Measurements from ENCODE around the gene KRTAP4-2.

Gene KRTAP4-2

DNA sequence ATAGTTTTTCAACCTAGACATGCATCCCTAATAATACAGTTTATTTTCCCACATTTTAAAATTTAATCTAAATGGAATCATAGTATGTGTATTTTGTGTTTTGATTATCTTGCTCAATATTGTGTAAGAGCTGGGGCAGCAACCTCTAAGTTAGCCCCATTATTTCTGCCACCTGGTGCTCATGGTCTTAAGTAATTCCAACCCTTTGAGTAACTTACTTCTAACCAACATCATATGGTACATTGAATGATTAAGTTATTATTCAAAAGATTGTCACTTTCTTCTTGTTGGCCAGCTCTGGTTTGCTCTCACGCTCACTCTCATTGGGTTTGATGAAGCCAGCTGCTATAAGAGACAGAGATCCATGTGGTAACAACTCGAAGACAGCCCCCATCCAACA is 6.1 kb downstream of the KRTAP4-2 start:
- ATAC-seq = no peak
- TF ChIP-seq TCF4 (CRISPR knock-in tag; IDR thresholded peaks at IDR 0.05; ENCODE audit: borderline replicate concordance) (no peak), RARB (CRISPR knock-in tag; IDR thresholded peaks at IDR 0.05) (no peak), ZNF70 (CRISPR knock-in tag; IDR thresholded peaks at IDR 0.05) (no peak), ZC3H10 (CRISPR knock-in tag; IDR thresholded peaks at IDR 0.05) (no peak), PPARA (CRISPR knock-in tag; IDR thresholded peaks at IDR 0.05; ENCODE audit: borderline replicate concordance) (no peak), ESRRG (CRISPR knock-in tag; IDR thresholded peaks at IDR 0.05) (no peak), BACH2 (CRISPR knock-in tag; IDR thresholded peaks at IDR 0.05; ENCODE audit: borderline replicate concordance) (no peak), ZFP30 (CRISPR knock-in tag; IDR thresholded peaks at IDR 0.05) (no peak), ZNF8 (CRISPR knock-in tag; IDR thresholded peaks at IDR 0.05) (no peak)
- TF ChIP-seq, protein P1, sequence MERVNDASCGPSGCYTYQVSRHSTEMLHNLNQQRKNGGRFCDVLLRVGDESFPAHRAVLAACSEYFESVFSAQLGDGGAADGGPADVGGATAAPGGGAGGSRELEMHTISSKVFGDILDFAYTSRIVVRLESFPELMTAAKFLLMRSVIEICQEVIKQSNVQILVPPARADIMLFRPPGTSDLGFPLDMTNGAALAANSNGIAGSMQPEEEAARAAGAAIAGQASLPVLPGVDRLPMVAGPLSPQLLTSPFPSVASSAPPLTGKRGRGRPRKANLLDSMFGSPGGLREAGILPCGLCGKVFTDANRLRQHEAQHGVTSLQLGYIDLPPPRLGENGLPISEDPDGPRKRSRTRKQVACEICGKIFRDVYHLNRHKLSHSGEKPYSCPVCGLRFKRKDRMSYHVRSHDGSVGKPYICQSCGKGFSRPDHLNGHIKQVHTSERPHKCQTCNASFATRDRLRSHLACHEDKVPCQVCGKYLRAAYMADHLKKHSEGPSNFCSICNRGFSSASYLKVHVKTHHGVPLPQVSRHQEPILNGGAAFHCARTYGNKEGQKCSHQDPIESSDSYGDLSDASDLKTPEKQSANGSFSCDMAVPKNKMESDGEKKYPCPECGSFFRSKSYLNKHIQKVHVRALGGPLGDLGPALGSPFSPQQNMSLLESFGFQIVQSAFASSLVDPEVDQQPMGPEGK (CRISPR knock-in tag; IDR thresholded peaks at IDR 0.05; ENCODE audit: borderline replicate concordance) = no peak
- TF ChIP-seq, protein P2, sequence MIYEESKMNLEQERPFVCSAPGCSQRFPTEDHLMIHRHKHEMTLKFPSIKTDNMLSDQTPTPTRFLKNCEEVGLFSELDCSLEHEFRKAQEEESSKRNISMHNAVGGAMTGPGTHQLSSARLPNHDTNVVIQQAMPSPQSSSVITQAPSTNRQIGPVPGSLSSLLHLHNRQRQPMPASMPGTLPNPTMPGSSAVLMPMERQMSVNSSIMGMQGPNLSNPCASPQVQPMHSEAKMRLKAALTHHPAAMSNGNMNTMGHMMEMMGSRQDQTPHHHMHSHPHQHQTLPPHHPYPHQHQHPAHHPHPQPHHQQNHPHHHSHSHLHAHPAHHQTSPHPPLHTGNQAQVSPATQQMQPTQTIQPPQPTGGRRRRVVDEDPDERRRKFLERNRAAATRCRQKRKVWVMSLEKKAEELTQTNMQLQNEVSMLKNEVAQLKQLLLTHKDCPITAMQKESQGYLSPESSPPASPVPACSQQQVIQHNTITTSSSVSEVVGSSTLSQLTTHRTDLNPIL (CRISPR knock-in tag; IDR thresholded peaks at IDR 0.05; ENCODE audit: low read depth) = no peak
- TF ChIP-seq, protein P3, sequence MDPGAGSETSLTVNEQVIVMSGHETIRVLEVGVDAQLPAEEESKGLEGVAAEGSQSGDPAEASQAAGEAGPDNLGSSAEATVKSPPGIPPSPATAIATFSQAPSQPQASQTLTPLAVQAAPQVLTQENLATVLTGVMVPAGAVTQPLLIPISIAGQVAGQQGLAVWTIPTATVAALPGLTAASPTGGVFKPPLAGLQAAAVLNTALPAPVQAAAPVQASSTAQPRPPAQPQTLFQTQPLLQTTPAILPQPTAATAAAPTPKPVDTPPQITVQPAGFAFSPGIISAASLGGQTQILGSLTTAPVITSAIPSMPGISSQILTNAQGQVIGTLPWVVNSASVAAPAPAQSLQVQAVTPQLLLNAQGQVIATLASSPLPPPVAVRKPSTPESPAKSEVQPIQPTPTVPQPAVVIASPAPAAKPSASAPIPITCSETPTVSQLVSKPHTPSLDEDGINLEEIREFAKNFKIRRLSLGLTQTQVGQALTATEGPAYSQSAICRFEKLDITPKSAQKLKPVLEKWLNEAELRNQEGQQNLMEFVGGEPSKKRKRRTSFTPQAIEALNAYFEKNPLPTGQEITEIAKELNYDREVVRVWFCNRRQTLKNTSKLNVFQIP (CRISPR knock-in tag; IDR thresholded peaks at IDR 0.05; ENCODE audit: borderline replicate concordance, low read depth) = no peak

DNA sequence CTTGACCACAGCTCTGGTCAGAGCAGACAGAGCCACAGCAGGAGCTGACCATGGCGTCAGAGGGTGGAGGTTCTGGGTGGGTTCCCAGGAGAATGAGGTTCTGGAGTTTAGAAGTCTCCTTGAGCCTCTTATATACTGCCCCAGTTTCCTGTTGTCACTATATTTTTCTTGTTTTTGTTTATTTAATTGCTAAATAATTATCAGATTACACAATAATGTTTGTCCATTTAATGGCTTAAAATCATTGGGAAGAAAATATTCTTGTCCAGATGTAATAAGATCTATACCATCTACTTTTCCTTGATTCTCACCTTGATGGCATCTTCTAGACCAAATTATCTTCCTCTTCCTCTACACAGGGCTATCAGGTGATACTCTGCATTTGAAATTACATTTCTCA is 9.9 kb downstream of the KRTAP4-2 start, which contains the start of gene KRTAP4-3:
Gene KRTAP4-3 (minus strand): TSS at position 101 of the 400 bp plus-strand sequence. CDS start 49 bp downstream, at position 52.
- ATAC-seq = no peak
- TF ChIP-seq ZNF70 (CRISPR knock-in tag; IDR thresholded peaks at IDR 0.05) (no peak), OSR1 (CRISPR knock-in tag; IDR thresholded peaks at IDR 0.05) (no peak), ZC3H10 (CRISPR knock-in tag; IDR thresholded peaks at IDR 0.05) (no peak), ZFP3 (CRISPR knock-in tag; IDR thresholded peaks at IDR 0.05) (no peak), ARNTL (CRISPR knock-in tag; IDR thresholded peaks at IDR 0.05; ENCODE audit: borderline replicate concordance, low read depth) (no peak), GLIS3 (CRISPR knock-in tag; IDR thresholded peaks at IDR 0.05) (no peak), TOX (CRISPR knock-in tag; IDR thresholded peaks at IDR 0.05; ENCODE audit: borderline replicate concordance) (no peak), ZNF8 (CRISPR knock-in tag; IDR thresholded peaks at IDR 0.05) (no peak), BACH2 (CRISPR knock-in tag; IDR thresholded peaks at IDR 0.05; ENCODE audit: borderline replicate concordance) (no peak), ISL1 (CRISPR knock-in tag; IDR thresholded peaks at IDR 0.05) (no peak), RARB (CRISPR knock-in tag; IDR thresholded peaks at IDR 0.05) (no peak), TCF4 (CRISPR knock-in tag; IDR thresholded peaks at IDR 0.05; ENCODE audit: borderline replicate concordance) (no peak)
- TF ChIP-seq, protein P1 (CRISPR knock-in tag; IDR thresholded peaks at IDR 0.05; ENCODE audit: borderline replicate concordance) = no peak
- TF ChIP-seq, protein P2 (CRISPR knock-in tag; IDR thresholded peaks at IDR 0.05; ENCODE audit: low read depth) = no peak
- TF ChIP-seq, protein P4, sequence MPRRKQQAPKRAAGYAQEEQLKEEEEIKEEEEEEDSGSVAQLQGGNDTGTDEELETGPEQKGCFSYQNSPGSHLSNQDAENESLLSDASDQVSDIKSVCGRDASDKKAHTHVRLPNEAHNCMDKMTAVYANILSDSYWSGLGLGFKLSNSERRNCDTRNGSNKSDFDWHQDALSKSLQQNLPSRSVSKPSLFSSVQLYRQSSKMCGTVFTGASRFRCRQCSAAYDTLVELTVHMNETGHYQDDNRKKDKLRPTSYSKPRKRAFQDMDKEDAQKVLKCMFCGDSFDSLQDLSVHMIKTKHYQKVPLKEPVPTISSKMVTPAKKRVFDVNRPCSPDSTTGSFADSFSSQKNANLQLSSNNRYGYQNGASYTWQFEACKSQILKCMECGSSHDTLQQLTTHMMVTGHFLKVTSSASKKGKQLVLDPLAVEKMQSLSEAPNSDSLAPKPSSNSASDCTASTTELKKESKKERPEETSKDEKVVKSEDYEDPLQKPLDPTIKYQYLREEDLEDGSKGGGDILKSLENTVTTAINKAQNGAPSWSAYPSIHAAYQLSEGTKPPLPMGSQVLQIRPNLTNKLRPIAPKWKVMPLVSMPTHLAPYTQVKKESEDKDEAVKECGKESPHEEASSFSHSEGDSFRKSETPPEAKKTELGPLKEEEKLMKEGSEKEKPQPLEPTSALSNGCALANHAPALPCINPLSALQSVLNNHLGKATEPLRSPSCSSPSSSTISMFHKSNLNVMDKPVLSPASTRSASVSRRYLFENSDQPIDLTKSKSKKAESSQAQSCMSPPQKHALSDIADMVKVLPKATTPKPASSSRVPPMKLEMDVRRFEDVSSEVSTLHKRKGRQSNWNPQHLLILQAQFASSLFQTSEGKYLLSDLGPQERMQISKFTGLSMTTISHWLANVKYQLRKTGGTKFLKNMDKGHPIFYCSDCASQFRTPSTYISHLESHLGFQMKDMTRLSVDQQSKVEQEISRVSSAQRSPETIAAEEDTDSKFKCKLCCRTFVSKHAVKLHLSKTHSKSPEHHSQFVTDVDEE (CRISPR knock-in tag; IDR thresholded peaks at IDR 0.05) = no peak
- TF ChIP-seq, protein P3 (CRISPR knock-in tag; IDR thresholded peaks at IDR 0.05; ENCODE audit: borderline replicate concordance, low read depth) = no peak

All from SK-N-SH treated with all-trans-retinoic acid at 6 μM for 48 hours (cell line).